Stomach smooth muscle (tissue), 2 donors: ENCODE data around the gene ENDOD1.

Experiments
- H3K27ac ChIP-seq: one replicate; pipeline ENCODE4 v1.7.0; 2013; ENCODE audit warnings: mild to moderate bottlenecking, low read length, inconsistent platforms
- H3K27me3 ChIP-seq, 2 donors: one replicate each; pipeline ENCODE4 v1.7.0; 2013; ENCODE audit warnings: low read length in 2 of 2; ENCODE audit not compliant: insufficient read depth in 2 of 2, control insufficient read depth in 1 of 2
- H3K36me3 ChIP-seq, 2 donors: one replicate each; pipeline ENCODE4 v1.7.0; 2013; ENCODE audit warnings: low read length in 2 of 2; ENCODE audit not compliant: control insufficient read depth in 2 of 2, insufficient read depth in 2 of 2
- H3K4me1 ChIP-seq: one replicate; pipeline ENCODE4 v1.7.0; 2013; ENCODE audit warnings: low read length; ENCODE audit not compliant: control insufficient read depth, insufficient read depth
- H3K4me3 ChIP-seq, 2 donors: one replicate each; pipeline ENCODE4 v1.7.0; 2013; ENCODE audit warnings: low read length in 2 of 2
- H3K9ac ChIP-seq, 2 donors: one replicate each; pipeline ENCODE4 v1.7.0; 2013; ENCODE audit warnings: low read length in 2 of 2, mild to moderate bottlenecking in 1 of 2
- H3K9me3 ChIP-seq, 2 donors: one replicate each; pipeline ENCODE4 v1.7.0; 2013; ENCODE audit warnings: low read length in 2 of 2; ENCODE audit not compliant: control insufficient read depth in 2 of 2
- donor health status: healthy.
- donor health status: Pancreatic carcinoma.

The ENDOD1 gene

GRCh38 chr11:95175818-95176380 lies 86.3 kb downstream of the ENDOD1 start:
- Histone ChIP-seq H3K4me1 (no peaks in the 10 kb centered on the region), H3K9me3 (no peaks in the 10 kb centered on the region), H3K36me3 (peaks cover 9 to 19% of the 10 kb centered on the region in 2 donors)

More at GRCh38 chr11:95175818-95176380, 86.3 kb downstream of the ENDOD1 start:
- Histone ChIP-seq H3K27me3 (no peaks in the 10 kb centered on the region), H3K27ac (no peak overlapping the region), H3K4me3 (no peak overlapping the region), H3K9ac (no peak overlapping the region)
